GM18511 (cell line): ENCODE results near the gene CDC5L.
A peak's percentile ranks its signal among the peaks of the same experiment; 100 is the strongest.
"Not testable (repeated sequence)": the region's sequence is repeated elsewhere in the genome, so short reads cannot be mapped to it uniquely, and the experiment has no call there.

Experiments
- ATAC-seq: cut with Tn5 transposase; IDR thresholded peaks from one replicate; pipeline ENCODE4 v1.9.1; 2021; ENCODE audit warnings: mild to moderate bottlenecking, moderate library complexity; ENCODE audit not compliant: unreplicated experiment

CDC5L gene

DNA sequence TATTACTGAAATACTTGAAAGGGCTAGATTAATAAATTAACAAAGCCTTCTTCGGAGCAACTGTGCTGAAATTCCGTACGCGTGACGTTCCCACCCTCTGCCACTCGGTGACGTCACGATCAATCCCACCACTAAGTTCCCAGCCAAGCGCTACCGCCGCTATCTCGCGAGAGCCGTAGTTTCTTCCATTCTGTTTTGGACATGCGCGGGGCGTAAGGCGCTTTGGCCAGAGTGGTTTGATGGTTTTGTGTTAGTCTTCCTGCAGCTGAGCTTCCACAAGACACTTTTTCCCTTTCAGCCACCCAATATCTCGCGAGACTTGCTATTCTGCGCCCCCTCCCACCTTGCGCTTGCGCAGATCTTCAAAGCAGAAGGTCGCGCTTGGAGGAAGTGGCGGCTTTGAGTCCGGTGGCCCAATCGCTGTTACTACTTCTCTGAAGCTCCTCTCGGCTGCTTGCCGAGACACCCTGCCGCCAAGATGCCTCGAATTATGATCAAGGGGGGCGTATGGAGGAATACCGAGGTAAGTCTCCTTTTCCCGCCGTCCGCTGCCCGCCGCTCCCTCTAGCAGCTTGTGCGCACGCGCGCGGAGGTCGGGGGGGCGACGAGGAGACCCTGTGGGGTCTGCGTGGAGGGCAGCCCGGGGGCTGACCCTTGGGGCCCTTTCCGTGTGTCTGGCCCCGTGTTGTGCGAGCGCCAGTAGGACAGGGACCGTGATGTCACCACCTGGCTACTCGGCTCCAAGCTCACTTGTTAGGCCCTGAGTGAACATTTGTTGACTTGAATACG lies at the start of gene CDC5L:
TSS of gene CDC5L (plus strand) at position 361 of the 789 bp plus-strand sequence. CDS start at position 479, 118 bp downstream.
- peak; percentile 90 for ATAC-seq

DNA sequence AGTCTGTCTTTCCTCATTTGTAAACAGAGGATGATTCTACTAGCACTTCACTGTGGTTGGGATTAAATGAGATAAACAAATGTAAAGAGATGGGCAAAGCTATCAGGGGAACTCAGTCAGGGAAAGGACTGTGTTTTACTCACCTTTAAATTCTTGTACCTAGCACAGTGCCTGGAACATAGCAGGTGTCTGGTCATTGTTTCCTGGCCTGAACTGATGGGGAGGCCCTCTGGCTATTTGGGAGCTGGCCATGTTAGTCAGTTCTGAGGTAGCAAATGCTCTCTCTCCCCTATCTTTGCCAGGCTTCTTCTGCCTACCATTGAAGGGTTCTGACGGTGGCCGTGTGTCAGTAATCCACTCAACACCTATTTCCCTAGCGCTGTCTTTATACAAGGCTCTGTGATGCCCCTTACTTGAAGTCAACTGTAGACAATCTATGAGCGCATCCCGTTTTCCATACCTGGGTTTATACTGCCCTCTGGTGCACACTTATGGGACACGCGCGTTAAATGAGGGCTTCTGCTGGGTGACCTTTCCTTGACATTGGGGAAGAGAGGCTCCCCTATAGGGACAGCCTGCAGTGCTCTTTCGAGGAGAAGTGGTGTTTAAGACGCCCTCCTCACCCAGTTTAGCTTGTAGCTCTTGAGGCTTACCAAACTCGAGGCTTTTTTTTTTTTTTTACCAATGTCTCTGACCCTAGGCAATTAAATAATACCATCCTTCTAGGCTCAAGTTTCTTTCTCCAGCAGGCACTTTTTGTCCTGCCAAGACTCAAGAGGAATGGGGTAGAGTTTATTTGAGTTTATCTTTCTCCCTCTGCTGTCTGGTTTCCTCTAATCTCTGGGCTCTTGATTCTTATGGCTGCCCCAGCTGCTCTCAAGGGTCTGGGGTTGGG lies 49.0 kb upstream of the CDC5L start:
- peak; percentile 75 for ATAC-seq

DNA sequence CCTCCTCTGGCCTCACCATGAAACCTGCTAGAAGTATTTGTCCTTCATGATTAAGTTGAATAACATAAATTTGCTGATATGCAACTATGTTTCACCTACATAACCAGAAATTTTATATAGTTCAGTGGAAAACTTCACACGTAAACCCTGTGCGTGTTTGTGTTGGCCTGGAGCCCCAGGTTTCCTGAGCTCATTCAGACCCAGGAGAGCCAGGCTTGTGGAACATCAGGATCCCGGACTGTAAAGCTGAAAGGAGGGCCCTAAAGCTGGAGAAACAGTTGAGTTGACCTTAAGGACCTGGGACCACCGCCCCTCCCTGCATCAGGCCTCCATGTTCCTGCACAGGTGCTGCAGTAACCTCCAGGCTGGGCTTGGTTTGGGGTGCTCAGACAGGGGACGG lies 48.2 kb upstream of the CDC5L start:
- ATAC-seq, result no peak

DNA sequence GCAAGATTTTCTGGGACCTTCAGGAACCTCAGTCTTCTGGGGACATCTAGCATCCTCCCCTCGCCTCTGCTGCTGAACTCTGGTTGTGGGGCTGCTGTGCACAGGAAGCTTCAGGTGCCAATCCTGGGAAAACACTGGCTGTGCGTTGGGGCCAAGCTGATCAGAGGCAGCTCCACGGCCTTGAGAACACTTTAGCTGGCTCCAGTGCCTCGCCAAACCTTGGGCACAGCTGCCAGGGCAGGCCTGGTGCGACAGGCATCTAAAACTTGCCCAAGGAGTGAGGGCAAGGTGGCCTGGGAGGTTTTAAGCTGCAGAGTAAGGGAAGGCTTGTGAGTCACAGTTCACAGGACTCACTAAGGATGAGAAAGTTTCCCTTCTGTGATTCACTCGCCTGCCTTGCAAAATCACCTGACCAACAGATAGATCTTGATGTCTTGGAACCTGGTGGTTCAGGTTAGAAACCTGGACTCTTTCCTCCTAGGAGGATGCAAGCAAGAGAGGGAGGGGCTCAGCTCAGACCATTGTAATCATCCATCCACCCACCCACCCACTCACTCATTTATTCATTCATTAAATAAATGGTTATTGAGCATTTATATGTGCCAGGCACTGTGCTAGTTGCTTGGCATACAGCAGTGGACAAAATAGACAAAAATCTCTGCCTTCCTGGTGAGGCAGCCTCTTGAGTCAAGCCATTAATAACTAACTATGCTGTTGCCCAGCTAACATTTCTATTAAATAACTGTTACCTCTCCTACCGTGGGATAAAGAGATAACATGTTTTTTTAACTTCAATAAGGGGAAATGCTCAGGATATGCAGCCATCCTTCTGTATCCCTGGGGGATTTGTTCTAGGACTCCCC lies 47.5 kb upstream of the CDC5L start:
- ATAC-seq, result no peak

DNA sequence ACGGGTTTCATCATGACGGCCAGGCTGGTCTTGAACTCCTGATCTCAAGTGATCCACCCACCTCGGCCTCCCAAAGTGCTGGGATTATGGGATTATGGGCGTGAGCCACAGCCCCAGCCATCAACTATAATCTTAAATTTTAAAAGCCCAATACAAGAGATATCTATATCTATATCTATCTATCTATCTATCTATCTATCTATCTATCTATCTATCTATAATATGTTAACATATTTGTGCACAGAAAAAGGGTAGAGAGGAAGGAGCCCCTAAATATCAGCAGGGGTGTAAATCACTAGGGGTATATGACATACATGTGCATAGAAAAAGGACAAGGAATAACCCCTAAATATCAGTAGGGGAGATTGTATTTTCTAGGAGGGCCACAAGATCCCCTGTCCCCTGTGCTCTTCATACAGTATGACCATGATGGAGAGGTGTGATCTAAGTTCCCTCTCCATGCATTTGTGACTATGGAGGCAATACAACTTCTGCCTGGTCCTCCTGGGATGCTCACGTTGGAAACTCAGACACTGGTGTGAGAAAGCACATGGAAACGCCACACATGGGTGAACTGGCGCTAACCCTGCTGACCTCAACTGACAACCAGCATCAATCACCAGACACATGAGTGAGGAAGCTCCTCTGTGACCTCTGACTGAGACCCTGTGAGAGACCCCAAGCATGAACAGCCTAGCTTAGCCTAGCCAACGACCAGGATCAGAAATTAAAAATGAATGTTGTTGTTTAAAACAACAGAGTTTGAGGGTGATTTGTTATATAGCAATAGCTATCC lies 46.2 kb upstream of the CDC5L start:
- ATAC-seq, result no peak

DNA sequence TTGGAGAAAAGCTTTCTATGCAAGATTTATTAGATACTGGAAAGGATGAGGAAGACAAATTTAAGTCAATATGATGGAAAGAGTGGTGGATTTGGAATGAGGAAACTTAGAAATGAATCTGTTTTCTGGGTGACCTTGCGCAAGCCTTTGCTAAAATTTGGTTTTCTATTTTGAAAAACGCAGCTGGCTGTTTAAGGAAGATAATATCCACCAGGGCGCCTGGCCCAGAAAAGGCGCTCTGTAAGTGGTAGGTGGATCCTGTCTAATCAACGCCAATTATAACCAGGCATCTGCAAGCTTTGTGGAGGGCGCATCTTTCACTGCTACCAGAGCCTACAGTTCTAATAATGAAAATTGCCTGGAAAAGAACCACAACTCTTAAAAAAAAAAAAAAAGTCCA lies 45.5 kb upstream of the CDC5L start:
- ATAC-seq, result no peak

- no peak for ATAC-seq
These were observed 45.0 kb upstream of the CDC5L start, which contains the start of gene SPATS1 for GRCh38 chr6:44342489-44342888. TSS of gene SPATS1 (plus strand) at chr6:44342650. CDS start at chr6:44343096, 446 bp downstream.

- ATAC-seq, result not testable (repeated sequence)
These were observed 40.7 kb upstream of the CDC5L start for GRCh38 chr6:44346818-44347217.

GRCh38 chr6:44349904-44350649 lies 37.4 kb upstream of the CDC5L start:
- ATAC-seq, result no peak

GRCh38 chr6:44350650-44350994 lies 36.9 kb upstream of the CDC5L start:
- ATAC-seq, result not testable (repeated sequence)

DNA sequence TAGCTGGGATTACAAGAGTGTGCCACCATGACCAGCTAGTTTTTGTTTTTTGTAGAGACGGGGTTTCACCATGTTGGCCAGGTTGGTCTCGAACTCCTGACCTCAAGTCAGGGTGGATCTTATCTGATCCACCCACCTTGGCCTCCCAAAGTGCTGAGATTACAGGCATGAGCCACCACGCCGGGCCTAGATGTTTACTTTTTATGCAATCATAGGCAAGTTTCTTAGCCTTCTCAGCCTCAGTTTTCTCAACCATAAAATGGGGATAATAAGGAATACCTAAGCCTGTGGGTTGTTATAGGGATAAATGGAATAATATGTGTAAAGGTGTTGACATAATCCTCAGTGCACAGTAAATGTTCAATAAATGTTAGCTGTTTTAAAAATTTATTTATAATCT lies 35.2 kb upstream of the CDC5L start:
- ATAC-seq, result no peak

DNA sequence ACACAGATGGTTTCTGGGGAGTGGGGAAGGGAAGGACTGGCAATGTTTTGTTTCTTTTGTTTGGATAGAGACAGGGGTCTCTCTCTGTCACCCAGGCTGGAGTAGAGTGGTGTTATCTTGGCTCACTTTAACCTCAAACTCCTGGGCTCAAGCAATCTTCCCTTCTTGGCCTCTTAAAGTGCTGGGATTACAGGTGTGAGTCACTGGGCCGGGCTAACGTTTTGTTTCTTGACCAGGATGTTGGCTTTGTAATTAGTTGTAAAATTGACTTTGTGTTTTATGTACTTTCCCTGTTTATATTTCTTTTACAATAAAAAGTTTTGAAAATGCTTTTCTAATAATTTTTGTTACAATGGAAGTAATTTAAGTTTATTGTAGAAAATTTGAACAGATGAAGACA lies 34.2 kb upstream of the CDC5L start:
- ATAC-seq, result no peak

DNA sequence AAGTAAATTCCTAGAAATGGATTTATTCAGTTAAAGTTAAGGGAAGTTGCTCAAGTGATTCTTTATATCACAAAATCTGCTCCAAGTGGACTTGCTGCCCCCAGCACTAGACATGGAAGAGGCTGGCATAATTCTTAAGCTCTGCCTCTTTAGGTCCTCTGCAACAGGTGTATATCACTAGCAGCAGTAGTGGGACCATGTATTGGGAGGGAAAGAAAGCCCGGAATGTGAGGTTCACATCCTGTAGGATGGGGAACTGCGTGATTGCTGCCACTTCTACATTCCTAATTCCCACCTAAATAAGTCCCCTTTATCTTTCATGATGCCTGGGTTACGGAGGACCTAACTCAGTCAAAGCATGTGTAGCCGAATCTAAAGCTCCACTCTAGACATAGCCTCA lies 31.9 kb upstream of the CDC5L start:
- no peak for ATAC-seq

GRCh38 chr6:44356487-44356886 lies 31.0 kb upstream of the CDC5L start:
- no peak for ATAC-seq

- ATAC-seq, result no peak
These were observed 27.5 kb upstream of the CDC5L start for GRCh38 chr6:44359973-44360372.

DNA sequence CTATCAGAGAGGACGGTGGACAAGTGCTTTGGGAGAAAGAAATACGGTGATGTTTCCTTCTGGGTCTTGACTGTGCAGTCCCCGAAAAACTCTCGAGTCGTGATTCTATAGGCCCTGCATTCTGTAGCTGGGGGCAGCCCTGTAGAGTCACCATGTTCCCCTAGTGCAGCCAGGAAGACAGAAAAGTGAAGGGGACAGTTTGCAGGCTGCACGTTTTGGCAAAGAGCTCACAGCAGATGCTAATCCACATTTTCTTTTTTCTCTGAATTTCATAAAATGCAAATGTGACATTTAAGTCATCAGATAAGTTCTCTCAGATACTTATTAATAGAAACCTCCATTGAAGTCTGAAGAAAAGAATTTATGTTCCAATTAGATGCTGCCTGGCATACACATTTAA lies 25.6 kb upstream of the CDC5L start:
- no peak for ATAC-seq

DNA sequence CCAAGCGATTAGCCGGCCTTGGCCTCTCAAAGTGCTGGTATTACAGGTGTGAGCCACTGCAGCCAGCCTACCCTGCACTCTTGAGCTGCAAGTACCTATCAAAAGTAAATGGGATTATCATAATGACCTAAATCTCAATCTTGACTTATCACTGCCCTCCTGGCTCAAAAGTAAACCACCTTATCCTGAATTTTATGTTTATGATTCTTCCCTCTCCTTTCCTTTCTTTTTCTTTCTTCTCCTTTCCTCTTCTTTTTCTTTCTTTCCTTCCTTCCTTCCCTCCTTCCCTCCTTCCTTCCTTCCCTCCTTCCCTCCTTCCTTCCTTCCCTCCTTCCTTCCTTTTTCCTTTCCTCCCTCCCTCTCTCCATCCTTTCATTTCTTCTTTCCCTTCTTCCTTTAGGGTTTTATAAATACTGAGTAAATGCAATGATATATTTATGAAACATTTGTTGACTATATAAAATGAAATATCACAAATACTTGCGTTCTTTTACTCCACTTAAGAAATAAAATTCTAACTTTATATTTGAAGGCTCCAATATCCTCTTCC lies 24.1 kb upstream of the CDC5L start:
- no peak for ATAC-seq

GRCh38 chr6:44366781-44367180 lies 20.7 kb upstream of the CDC5L start:
- no peak for ATAC-seq

- ATAC-seq, result no peak
These were observed 19.8 kb upstream of the CDC5L start for GRCh38 chr6:44367681-44368080.
